G401 (cell line): ENCODE measurements around the gene DAB2IP. TPM values are rescaled to one million over a fixed set of nuclear protein-coding genes. Genes with fewer than 3 reads are reported as not detected.

Experiments
- DNase-seq: peaks from one replicate; pipeline ENCODE4 v3.0.0-alpha.2; 2015; ENCODE audit warnings: low spot score
- in situ Hi-C: cut with HindIII; loops from 2 replicates; pipeline ENCODE4 v1.10.0; 2016; ENCODE audit warnings: low sequenced_read_pairs, mixed read lengths
- total RNA-seq: library from RNA; depleted of rRNA; stranded (reverse); fragments of >200 nt; shearing (Covaris generic); gene quantifications from 2 replicates; pipeline ENCODE4 v1.2.3, GENCODE V29; 2014

The DAB2IP gene
- total RNA-seq, 1 experiment from 2014 or later = 44.9 TPM

DNA sequence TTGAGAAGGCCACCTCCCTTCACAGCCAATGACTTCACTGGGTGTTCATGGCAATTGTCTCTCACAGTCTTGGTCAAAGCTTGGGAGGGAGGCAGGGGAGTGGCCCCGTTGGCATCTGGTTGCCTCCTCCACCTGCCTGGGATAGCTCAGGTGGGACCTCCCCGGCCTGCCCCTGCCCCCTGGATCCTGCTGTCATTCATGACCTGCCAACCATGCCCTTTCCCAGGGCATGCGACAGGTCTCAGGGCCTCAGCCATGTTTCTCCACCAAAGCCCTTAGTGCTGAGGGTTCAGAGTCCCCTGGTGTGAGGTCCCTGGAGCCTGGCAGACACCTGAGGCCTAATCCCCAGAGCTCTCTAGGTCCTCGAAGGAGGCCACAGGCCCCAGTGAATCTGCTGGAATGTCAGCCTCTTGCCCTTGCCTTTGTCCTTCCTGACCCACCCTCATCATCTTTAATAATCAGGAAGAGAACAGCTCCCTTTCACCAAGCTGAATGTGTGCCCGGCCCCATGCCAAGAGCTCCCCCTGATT lies 5.6 kb downstream of the DAB2IP start:
- in situ Hi-C loops = no loop called here
- DNase-seq = no peak

GRCh38 chr9:121658166-121658565 lies 6.7 kb downstream of the DAB2IP start:
- in situ Hi-C loops = no loop called here
- peak; percentile 77 for DNase-seq

DNA sequence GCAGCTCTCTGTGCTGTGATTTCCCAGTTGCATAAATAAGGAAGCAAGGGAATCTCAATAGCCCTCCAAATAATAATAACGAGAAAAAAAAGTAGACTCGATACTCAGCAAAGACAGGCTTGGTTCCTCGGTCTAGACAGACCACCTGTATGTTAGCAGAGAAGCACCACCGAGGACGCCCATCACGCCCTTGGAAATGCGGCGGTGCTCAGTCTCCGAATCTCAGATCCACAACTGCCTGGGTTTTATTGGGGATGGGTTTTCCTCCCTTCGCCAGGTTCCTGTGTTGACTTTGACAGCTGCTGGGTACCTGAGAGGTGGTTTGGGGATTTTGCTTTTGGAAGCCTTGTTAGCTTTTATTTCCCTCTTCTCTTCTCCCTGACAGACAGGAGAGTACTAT lies 7.2 kb downstream of the DAB2IP start:
- in situ Hi-C loops = no loop called here

GRCh38 chr9:121660367-121660766 lies 8.9 kb downstream of the DAB2IP start:
- DNase-seq = peak; percentile 71
- in situ Hi-C loops = no loop called here

More for the DNA sequence above, 7.2 kb downstream of the DAB2IP start:
- DNase-seq = no peak

DNA sequence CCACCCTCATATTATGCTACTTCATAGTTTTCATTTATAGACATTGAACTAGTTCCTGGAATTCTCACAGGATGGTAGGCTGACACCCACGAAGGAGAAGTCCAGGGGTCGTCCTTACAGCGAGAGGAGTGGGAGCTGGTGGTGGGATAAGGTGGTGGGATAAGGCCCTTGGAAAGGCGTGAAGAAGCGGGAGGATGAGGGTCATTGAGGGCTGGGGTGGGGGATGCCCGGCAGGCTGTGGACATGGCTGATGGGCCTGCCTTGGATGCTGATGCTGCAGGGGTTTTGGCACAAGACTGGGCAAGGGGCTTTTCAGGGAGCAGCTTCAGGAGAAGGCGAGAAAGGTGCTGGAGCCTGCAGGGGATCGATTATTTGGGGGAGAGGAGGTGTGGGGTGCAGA lies 9.4 kb downstream of the DAB2IP start:
- DNase-seq = no peak
- in situ Hi-C loops = no loop called here

DNA sequence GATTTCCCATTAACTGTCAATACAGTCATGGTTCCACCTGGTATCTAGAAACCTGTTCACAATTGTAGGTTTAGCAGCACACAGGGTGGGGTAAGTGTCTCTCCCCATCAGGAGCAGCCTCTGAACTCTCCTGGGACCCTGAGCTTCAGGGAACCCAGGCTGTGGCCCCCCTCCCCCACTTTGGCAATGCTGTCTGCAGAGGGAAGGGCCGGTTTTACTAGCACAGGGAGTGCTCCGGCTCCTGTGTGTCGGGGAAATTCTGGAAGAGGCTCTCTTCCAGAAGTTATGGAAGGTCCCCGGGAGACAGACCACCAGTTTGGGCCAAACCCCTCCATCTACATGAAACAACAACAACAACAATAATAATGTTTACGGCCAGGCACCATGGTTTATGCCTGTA lies 9.9 kb downstream of the DAB2IP start:
- in situ Hi-C loops = no loop called here
- DNase-seq = no peak

DNA sequence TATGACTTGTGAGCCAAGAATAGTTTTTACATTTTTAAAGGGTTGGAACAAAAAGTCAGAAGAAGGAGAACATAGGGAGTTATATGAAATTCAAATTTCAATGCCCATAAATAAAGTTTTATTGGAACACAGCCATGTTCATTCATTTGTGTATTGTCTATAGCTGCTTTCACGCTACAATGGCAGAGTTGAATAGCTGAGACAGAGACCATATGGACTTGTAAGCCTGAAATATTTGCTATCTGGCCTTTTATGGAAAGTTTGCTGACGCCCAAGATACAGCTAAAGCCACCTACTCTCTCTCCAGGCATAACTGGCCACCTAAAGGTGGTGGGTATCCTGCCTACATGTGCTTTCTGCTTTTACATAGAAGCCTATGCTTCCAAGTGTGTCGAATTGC lies 10.9 kb downstream of the DAB2IP start:
- in situ Hi-C loops = no loop called here
- DNase-seq = no peak

DNA sequence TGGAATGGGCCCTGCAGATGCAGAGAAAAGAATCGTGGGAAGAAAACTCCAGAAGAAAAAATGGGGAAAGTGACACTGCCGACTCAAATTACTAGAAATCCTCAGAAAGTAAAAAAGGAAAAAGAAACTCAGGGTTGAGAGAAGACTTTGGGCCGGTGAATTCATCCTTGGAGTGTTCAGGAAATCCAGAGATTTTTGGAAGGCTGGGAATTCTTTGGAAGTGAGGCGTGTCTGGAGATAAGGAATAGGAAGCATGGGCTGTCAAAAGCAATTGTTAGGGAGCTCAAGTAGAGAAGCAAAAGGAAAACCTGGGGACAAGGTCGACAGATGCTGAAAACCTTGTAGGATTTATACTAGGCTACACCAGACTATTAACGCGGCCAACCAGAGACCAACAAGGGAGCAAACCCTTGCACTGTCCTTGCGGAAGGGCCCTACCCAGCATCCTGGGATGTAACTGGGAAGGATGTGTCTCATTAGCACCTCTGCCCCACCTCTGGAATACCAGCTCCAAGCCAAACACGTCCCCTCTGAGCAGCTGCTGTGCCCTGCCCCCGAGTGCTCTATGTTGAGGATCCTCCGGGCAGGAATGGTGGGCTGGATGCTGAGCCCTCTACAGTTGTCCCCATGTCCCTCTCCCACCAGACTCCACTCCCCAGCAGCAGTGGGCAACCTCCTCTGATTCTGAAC lies 11.6 kb downstream of the DAB2IP start:
- no peak for DNase-seq
- in situ Hi-C loops = no loop called here

DNA sequence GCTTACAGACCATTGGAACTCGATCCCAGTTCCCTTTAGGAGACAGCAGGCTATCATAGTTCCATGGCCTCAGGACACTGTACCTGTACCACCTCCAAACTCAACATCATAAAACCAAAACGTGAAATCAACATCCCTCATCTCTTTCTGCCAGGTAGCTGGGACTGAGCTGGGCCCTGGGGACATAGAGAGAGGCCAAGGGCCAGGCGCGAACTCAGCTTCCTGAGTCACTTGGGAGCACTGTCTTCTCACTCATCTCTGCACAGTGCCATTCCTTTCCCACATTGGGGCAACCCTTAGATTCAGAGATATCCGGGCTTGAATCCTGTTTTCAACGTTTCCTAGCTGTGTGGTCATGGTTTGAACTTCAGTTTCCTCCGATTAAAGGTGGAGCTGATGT lies 12.2 kb downstream of the DAB2IP start:
- in situ Hi-C loops = no loop called here
- DNase-seq = no peak

DNA sequence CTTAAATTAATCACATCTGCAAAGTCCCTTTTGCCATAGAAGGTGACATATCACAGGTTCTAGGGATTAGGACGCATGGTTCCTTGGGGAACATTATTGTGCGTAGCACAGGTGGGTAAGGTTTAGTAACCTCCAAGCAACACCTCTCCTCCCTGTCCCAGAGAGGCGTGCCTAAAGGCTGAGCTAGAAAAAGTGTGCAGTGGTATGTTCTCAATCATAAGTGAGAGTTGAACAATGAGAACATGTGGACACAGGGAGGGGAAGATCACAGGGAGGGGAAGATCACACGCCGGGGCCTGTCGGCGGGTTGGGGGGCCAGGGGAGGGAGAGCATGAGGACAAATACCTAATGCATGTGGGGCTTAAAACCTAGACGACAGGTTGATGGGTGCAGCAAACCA lies 14.9 kb downstream of the DAB2IP start:
- in situ Hi-C loops = no loop called here
- DNase-seq = no peak

DNA sequence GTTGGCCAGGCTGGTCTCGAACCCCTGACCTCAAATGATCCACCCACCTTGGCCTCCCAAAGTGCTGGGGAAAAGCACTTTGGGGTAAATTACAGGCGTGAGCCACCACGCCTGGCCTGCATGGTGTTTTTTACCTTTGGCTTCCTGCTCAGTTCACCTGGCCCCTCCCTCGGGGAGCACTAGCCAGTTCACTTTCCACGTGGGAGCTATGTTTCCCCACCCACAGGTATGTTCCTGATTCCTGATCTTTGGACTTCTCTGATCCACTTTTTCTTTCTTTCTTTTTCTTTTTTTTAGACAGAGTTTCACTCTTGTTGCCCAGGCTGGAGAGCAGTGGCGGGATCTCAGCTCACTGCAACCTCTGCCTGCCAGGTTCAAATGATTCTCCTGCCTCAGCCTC lies 15.8 kb downstream of the DAB2IP start:
- no peak for DNase-seq
- in situ Hi-C loops = no loop called here

- no peak for DNase-seq
- in situ Hi-C loops = no loop called here
These were observed 16.5 kb downstream of the DAB2IP start for GRCh38 chr9:121667890-121668289.

GRCh38 chr9:121670431-121670830 lies 19.0 kb downstream of the DAB2IP start:
- DNase-seq = no peak
- in situ Hi-C loops = no loop called here

GRCh38 chr9:121671612-121672155 lies 20.2 kb downstream of the DAB2IP start:
- in situ Hi-C loops = no loop called here
- DNase-seq = peak; percentile 60

- peak; percentile 73 for DNase-seq
- in situ Hi-C loops = no loop called here
These were observed 20.8 kb downstream of the DAB2IP start for GRCh38 chr9:121672213-121672612.

DNA sequence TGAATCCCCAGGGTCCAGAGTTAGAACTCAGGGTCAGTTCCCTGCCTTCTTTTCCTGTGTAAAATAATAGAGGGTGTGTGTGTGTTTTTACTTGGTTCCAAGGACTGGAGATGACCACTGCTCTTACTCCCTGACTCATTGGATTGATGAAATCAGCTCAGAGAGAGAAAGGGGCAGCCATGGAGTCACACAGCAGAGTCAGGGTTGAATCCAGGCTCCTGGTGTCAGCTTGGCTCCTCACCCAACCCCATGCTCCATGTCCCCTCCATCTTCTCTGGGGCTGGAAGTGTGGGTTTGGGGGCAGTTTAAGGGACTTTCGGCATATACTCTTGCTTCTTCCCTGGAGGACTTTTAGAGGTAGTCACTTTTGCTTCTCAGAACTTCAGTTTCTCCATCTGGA lies 21.6 kb downstream of the DAB2IP start:
- in situ Hi-C loops = no loop called here
- no peak for DNase-seq

DNA sequence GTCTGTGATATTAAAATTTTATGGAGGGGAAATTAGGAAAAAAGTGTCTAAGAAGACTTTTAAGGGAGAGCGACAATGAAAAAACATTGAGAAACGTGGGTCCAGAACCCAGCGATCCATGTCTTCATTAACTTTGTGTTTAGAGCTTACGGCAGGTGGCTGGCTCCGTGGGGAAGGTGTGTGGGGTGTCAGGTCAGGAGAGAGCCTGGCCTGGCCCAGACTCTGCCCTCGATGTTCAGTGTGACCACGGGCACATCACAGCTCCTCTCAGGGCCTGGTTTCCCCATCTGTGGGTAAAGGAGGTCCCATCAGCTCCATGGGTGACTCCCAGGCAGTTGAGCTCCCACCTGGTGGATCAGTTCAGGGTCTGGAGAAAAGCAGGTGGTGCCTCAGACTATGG lies 22.1 kb downstream of the DAB2IP start:
- DNase-seq = no peak
- in situ Hi-C loops = no loop called here

DNA sequence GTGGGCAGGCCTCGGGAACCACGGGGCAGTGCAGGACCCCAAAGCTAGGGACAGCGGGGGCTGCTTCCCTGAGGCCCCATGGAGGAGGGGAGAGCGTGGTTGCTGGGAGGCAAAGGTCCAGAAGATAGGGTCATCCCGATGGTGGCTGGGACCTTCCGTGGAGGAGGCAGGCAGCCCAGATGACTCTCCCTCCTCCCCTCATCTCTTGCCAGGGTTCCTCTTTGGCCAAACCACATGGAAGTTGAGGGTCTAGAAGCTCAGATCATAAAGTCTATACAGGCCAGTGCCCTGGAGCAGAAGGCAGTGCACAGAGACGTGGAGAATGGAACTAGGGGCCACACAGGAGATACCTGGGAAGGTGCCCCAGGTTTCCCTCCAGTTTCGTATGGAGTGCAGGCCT lies 22.6 kb downstream of the DAB2IP start:
- no peak for DNase-seq
- in situ Hi-C loops = no loop called here

DNA sequence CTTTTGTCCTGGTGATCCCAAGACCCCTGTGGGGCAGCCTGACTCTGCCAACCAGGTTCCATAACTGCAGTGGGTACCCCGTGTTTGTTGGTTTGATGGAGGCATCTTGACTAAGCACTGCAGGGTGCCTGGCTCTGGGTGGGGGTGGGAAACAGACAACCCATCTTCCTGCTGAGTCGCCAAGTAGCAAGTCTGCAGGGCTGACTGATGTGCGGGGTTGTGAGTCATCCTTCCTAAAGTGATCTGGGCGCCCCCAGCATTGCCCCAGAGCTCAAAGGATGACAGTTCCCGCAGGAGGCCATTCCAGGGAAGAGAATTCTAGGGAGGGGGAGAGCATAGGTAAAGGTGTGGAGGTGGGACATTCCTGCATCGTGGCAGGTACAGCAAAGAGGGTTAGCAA lies 23.5 kb downstream of the DAB2IP start:
- in situ Hi-C loops = no loop called here
- DNase-seq = no peak

GRCh38 chr9:121675381-121675780 lies 23.9 kb downstream of the DAB2IP start:
- no peak for DNase-seq
- in situ Hi-C loops = no loop called here
